Ishikawa (cell line): ENCODE data around the gene TRPV2.

ENCODE experiments used
- CEBPB ChIP-seq: IDR thresholded peaks from 2 replicates; pipeline ENCODE4 v1.6.1; 2012
- CREB1 ChIP-seq: IDR thresholded peaks from 2 replicates; pipeline ENCODE4 v1.6.1; 2012; ENCODE audit warnings: low read depth
- EGR1 ChIP-seq: IDR thresholded peaks from 2 replicates; pipeline ENCODE4 v1.6.1; 2012
- EP300 ChIP-seq: IDR thresholded peaks from 2 replicates; pipeline ENCODE4 v1.6.1; 2012; ENCODE audit warnings: borderline replicate concordance
- FOXM1 ChIP-seq: IDR thresholded peaks from 2 replicates; pipeline ENCODE4 v1.6.1; 2012; ENCODE audit warnings: low read depth, borderline replicate concordance
- MAX ChIP-seq: IDR thresholded peaks from 2 replicates; pipeline ENCODE4 v1.6.1; 2012
- NFIC ChIP-seq: IDR thresholded peaks from 2 replicates; pipeline ENCODE4 v1.6.1; 2012
- RAD21 ChIP-seq: IDR thresholded peaks from 2 replicates; pipeline ENCODE4 v1.6.1; 2012; ENCODE audit warnings: low read depth
- TAF1 ChIP-seq: IDR thresholded peaks from 2 replicates; pipeline ENCODE4 v1.6.1; 2012; ENCODE audit warnings: low read depth, mild to moderate bottlenecking
- TCF12 ChIP-seq: IDR thresholded peaks from 2 replicates; pipeline ENCODE4 v1.6.1; 2012; ENCODE audit warnings: low read depth
- TEAD4 ChIP-seq: IDR thresholded peaks from 2 replicates; pipeline ENCODE4 v1.6.1; 2012
- YY1 ChIP-seq: IDR thresholded peaks from 2 replicates; pipeline ENCODE4 v1.6.1; 2012; ENCODE audit warnings: low read depth
- ZBTB7A ChIP-seq: IDR thresholded peaks from 2 replicates; pipeline ENCODE4 v1.6.1; 2012; ENCODE audit warnings: low read depth
- TF ChIP-seq, protein P1 (sequence below): IDR thresholded peaks from 2 replicates; pipeline ENCODE4 v1.6.1; 2012; ENCODE audit warnings: low read depth, mild to moderate bottlenecking
- TF ChIP-seq, protein P2 (sequence below): IDR thresholded peaks from 2 replicates; pipeline ENCODE4 v1.6.1; 2012

Gene TRPV2

GRCh38 chr17:16378636-16379282, 36.6 kb upstream of the TRPV2 start:
- TF ChIP-seq TCF12 (no peak), CREB1 (no peak), YY1 (no peak), RAD21 (no peak), EGR1 (no peak), TAF1 (no peak)

DNA sequence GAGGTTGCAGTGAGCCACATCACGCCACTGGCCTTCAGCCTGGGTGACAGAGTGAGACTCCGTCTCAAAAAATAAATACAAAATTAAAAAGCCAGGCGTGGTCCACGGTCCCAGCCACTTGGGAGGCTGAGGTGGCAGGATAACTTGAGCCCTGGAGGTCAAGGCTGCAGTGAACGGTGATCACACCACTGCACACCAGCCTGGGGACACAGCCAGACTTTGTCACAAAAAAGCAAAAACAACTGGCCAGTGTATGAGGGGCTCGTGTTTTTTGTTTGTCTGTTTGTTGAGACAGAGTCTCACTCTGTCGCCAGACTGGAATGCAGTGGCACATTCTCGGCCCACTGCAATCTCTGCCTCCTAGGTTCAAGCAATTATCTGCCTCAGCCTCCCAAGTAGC, 35.7 kb upstream of the TRPV2 start:
- no peak for TF ChIP-seq CREB1
- TF ChIP-seq TCF12 = no peak
- TF ChIP-seq EP300 = no peak
- no peak for TF ChIP-seq NFIC
- TF ChIP-seq ZBTB7A = no peak
- no peak for TF ChIP-seq MAX
- no peak for TF ChIP-seq TAF1
- no peak for TF ChIP-seq TEAD4
- no peak for TF ChIP-seq YY1
- TF ChIP-seq EGR1 = no peak
- no peak for TF ChIP-seq FOXM1
- no peak for TF ChIP-seq CEBPB
- TF ChIP-seq, protein P1, sequence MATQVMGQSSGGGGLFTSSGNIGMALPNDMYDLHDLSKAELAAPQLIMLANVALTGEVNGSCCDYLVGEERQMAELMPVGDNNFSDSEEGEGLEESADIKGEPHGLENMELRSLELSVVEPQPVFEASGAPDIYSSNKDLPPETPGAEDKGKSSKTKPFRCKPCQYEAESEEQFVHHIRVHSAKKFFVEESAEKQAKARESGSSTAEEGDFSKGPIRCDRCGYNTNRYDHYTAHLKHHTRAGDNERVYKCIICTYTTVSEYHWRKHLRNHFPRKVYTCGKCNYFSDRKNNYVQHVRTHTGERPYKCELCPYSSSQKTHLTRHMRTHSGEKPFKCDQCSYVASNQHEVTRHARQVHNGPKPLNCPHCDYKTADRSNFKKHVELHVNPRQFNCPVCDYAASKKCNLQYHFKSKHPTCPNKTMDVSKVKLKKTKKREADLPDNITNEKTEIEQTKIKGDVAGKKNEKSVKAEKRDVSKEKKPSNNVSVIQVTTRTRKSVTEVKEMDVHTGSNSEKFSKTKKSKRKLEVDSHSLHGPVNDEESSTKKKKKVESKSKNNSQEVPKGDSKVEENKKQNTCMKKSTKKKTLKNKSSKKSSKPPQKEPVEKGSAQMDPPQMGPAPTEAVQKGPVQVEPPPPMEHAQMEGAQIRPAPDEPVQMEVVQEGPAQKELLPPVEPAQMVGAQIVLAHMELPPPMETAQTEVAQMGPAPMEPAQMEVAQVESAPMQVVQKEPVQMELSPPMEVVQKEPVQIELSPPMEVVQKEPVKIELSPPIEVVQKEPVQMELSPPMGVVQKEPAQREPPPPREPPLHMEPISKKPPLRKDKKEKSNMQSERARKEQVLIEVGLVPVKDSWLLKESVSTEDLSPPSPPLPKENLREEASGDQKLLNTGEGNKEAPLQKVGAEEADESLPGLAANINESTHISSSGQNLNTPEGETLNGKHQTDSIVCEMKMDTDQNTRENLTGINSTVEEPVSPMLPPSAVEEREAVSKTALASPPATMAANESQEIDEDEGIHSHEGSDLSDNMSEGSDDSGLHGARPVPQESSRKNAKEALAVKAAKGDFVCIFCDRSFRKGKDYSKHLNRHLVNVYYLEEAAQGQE = no peak
- TF ChIP-seq RAD21 = no peak
- TF ChIP-seq, protein P2, sequence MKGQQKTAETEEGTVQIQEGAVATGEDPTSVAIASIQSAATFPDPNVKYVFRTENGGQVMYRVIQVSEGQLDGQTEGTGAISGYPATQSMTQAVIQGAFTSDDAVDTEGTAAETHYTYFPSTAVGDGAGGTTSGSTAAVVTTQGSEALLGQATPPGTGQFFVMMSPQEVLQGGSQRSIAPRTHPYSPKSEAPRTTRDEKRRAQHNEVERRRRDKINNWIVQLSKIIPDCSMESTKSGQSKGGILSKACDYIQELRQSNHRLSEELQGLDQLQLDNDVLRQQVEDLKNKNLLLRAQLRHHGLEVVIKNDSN = no peak

DNA sequence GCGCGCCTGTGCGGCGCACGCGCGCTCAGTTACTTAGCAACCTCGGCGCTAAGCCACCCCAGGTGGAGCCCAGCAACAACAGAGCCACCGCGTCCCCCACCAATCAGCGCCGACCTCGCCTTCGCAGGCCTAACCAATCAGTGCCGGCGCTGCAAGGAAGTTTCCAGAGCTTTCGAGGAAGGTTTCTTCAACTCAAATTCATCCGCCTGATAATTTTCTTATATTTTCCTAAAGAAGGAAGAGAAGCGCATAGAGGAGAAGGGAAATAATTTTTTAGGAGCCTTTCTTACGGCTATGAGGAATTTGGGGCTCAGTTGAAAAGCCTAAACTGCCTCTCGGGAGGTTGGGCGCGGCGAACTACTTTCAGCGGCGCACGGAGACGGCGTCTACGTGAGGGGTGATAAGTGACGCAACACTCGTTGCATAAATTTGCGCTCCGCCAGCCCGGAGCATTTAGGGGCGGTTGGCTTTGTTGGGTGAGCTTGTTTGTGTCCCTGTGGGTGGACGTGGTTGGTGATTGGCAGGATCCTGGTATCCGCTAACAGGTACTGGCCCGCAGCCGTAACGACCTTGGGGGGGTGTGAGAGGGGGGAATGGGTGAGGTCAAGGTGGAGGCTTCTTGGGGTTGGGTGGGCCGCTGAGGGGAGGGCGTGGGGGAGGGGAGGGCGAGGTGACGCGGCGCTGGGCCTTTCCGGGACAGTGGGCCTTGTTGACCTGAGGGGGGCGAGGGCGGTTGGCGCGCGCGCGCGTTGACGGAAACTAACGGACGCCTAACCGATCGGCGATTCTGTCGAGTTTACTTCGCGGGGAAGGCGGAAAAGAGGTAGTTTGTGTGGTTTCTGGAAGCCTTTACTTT, 34.5 kb upstream of the TRPV2 start, which contains the start of gene UBB:
Gene UBB, plus strand, starts transcription at position 452 of the 856 bp plus-strand sequence. CDS start 817 bp downstream, outside the sequence.
- TF ChIP-seq NFIC = peak; percentile 25; the same call in 1 of the 2 replicates
- 0 out of 2 replicates have a peak, but pooled peaks have one; percentile 48 for TF ChIP-seq TCF12
- peak; percentile 33; the same call in 1 of the 2 replicates for TF ChIP-seq ZBTB7A
- peak; percentile 98 for TF ChIP-seq TAF1
- TF ChIP-seq CREB1 = peak; percentile 61; the same call in 1 of the 2 replicates
- no peak for TF ChIP-seq RAD21
- peak; percentile 75 for TF ChIP-seq MAX
- peak; percentile 67; the same call in 1 of the 2 replicates for TF ChIP-seq EP300
- TF ChIP-seq FOXM1 = no peak
- peak; percentile 92 for TF ChIP-seq CEBPB
- TF ChIP-seq EGR1 = peak; percentile 8; the same call in 1 of the 2 replicates
- TF ChIP-seq YY1 = peak; percentile 56; the same call in 1 of the 2 replicates
- TF ChIP-seq, protein P1 = no peak
- TF ChIP-seq, protein P2 = no peak
- peak; percentile 40; the same call in 1 of the 2 replicates for TF ChIP-seq TEAD4

DNA sequence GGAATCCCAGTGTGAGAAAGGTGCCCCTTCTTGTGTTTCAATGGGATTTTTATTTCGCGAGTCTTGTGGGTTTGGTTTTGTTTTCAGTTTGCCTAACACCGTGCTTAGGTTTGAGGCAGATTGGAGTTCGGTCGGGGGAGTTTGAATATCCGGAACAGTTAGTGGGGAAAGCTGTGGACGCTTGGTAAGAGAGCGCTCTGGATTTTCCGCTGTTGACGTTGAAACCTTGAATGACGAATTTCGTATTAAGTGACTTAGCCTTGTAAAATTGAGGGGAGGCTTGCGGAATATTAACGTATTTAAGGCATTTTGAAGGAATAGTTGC, 33.9 kb upstream of the TRPV2 start:
- TF ChIP-seq, protein P1 = no peak
- TF ChIP-seq MAX (no peak), EGR1 (no peak), CEBPB (no peak), TCF12 (no peak), RAD21 (no peak), TEAD4 (no peak), YY1 (no peak), EP300 (no peak), CREB1 (no peak), NFIC (no peak), ZBTB7A (no peak), FOXM1 (no peak), TAF1 (no peak)
- TF ChIP-seq, protein P2 = no peak
